ENCODE data around the gene TIMELESS.
"Not testable (repeated sequence)": the region's sequence is repeated elsewhere in the genome, so short reads cannot be mapped to it uniquely, and the experiment has no call there.

- TF ChIP-seq ZBTB48 (tag by site-specific recombination; IDR thresholded peaks at IDR 0.05); YY1 (tag by site-specific recombination; IDR thresholded peaks at IDR 0.05); CTCF (tag by site-specific recombination; IDR thresholded peaks at IDR 0.05); MYNN (tag by site-specific recombination; IDR thresholded peaks at IDR 0.05; ENCODE audit: borderline replicate concordance); REST (tag by site-specific recombination; IDR thresholded peaks at IDR 0.05): not testable (repeated sequence)
These were observed 49.1 kb upstream of the TIMELESS start for GRCh38 chr12:56498126-56498902.
